Panc1 (cell line): ENCODE data around the gene NACA2.

Experiments used
- POLR2AphosphoS5 ChIP-seq: IDR thresholded peaks from 2 replicates; pipeline ENCODE4 v1.6.1; 2012; ENCODE audit warnings: mild to moderate bottlenecking, low read depth, low read length, moderate library complexity
- SIN3A ChIP-seq: IDR thresholded peaks from 2 replicates; pipeline ENCODE4 v1.6.1; 2012; ENCODE audit warnings: low read depth, mild to moderate bottlenecking, low read length, moderate library complexity, borderline replicate concordance; ENCODE audit not compliant: insufficient read depth
- TF ChIP-seq, protein P1 (sequence below): fragments of 450-650 bp; IDR thresholded peaks from 2 replicates; pipeline ENCODE4 v1.5.1; 2017; ENCODE audit warnings: mild to moderate bottlenecking

DNA sequence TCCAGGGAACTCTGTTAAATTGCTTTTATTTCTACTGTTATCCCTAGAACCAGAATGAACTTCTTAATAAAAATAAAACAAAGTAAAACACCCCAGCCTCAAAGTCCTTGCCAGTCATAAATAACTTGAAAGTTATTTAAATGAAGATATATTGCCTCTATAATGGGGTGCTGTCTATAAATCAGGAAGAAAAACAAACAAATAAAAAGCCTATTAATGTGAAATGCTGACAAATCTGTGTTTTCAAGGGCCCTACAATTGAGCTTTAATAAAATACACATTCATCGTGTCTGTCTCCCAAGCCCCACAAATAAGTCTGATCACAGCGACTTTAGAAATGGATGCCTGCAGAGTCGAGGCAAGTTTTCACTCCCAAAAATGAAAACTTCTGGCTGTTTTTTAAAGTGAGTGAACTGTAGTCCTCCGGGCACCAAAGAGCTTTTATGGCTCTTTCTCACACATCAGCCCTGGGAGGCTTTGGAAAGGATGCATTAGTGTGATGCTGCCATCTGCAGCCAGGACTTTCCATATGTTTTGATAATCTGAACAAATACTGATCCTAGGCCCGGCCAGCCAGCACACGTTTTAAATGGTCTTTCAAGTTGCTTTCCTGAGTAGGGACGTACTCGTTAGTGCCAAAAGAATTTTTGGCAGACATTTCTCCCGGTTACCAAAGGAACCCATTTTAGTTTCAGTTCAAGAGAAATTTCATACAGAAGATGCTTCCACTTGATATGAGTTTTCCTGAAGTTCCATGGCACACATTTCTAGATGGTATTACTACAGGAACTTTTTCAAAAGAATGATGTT, 16.3 kb downstream of the NACA2 start:
- TF ChIP-seq SIN3A (no peak), POLR2AphosphoS5 (no peak)
- TF ChIP-seq, protein P1, sequence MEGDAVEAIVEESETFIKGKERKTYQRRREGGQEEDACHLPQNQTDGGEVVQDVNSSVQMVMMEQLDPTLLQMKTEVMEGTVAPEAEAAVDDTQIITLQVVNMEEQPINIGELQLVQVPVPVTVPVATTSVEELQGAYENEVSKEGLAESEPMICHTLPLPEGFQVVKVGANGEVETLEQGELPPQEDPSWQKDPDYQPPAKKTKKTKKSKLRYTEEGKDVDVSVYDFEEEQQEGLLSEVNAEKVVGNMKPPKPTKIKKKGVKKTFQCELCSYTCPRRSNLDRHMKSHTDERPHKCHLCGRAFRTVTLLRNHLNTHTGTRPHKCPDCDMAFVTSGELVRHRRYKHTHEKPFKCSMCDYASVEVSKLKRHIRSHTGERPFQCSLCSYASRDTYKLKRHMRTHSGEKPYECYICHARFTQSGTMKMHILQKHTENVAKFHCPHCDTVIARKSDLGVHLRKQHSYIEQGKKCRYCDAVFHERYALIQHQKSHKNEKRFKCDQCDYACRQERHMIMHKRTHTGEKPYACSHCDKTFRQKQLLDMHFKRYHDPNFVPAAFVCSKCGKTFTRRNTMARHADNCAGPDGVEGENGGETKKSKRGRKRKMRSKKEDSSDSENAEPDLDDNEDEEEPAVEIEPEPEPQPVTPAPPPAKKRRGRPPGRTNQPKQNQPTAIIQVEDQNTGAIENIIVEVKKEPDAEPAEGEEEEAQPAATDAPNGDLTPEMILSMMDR, result peak; percentile 82
